ENCODE measurements around the gene DNAI4. TPM values are rescaled to one million over a fixed set of nuclear protein-coding genes. Genes with fewer than 3 reads are reported as not detected.
"Not testable (repeated sequence)": the region's sequence is repeated elsewhere in the genome, so short reads cannot be mapped to it uniquely, and the experiment has no call there.

The DNAI4 gene
- total RNA-seq, 4 donors from 2014 or later, result 6.2 to 26.5 (median 16.8) TPM

GRCh38 chr1:66809736-66810326 is 114.8 kb downstream of the DNAI4 start:
- Histone ChIP-seq H3K27ac (no peak overlapping the region), H3K4me1 (no peaks in the 10 kb centered on the region), H3K36me3 (no peaks in the 10 kb centered on the region), H3K4me3 (no peak overlapping the region), H3K9me3 (no peaks in the 10 kb centered on the region), H3K27me3 (no peaks in the 10 kb centered on the region)
- intact Hi-C loops (cut with DNase I; ENCODE audit: low total_unique reads) (no loop called here), in situ Hi-C loops (cut with MboI; ENCODE audit: low pct_ligation_motif_present in 1 of 4, low pct_unique_long_range_greater_than_20kb in 1 of 4, low sequenced_read_pairs in 3 of 4) (no loop called here)
- WGBS, 2 donors (ENCODE audit: low coverage in 1 of 2), result 63 to 83% methylated on average over 1 of the region's 1 CpG
- no peak for DNase-seq
- TF ChIP-seq, protein P1, sequence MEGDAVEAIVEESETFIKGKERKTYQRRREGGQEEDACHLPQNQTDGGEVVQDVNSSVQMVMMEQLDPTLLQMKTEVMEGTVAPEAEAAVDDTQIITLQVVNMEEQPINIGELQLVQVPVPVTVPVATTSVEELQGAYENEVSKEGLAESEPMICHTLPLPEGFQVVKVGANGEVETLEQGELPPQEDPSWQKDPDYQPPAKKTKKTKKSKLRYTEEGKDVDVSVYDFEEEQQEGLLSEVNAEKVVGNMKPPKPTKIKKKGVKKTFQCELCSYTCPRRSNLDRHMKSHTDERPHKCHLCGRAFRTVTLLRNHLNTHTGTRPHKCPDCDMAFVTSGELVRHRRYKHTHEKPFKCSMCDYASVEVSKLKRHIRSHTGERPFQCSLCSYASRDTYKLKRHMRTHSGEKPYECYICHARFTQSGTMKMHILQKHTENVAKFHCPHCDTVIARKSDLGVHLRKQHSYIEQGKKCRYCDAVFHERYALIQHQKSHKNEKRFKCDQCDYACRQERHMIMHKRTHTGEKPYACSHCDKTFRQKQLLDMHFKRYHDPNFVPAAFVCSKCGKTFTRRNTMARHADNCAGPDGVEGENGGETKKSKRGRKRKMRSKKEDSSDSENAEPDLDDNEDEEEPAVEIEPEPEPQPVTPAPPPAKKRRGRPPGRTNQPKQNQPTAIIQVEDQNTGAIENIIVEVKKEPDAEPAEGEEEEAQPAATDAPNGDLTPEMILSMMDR (IDR thresholded peaks at IDR 0.05), result no peak
- no peak for TF ChIP-seq POLR2AphosphoS5 (IDR thresholded peaks at IDR 0.05)
- no peak for TF ChIP-seq POLR2A (IDR thresholded peaks at IDR 0.05)
- TF ChIP-seq EP300 (IDR thresholded peaks at IDR 0.05; ENCODE audit: low read depth), result no peak

GRCh38 chr1:66809245-66809644 is 115.4 kb downstream of the DNAI4 start:
- no peak for TF ChIP-seq POLR2AphosphoS5 (IDR thresholded peaks at IDR 0.05)
- no peak for TF ChIP-seq POLR2A (IDR thresholded peaks at IDR 0.05)
- TF ChIP-seq EP300 (IDR thresholded peaks at IDR 0.05; ENCODE audit: low read depth), result no peak
- TF ChIP-seq, protein P1 (IDR thresholded peaks at IDR 0.05), result no peak
- DNase-seq, result no peak
- Histone ChIP-seq H3K36me3 (no peaks in the 10 kb centered on the region), H3K4me1 (no peaks in the 10 kb centered on the region), H3K4me3 (no peak overlapping the region), H3K27ac (no peak overlapping the region), H3K27me3 (no peaks in the 10 kb centered on the region), H3K9me3 (no peaks in the 10 kb centered on the region)
- intact Hi-C loops (cut with DNase I; ENCODE audit: low total_unique reads) (no loop called here), in situ Hi-C loops (cut with MboI; ENCODE audit: low pct_ligation_motif_present in 1 of 4, low pct_unique_long_range_greater_than_20kb in 1 of 4, low sequenced_read_pairs in 3 of 4) (no loop called here)
- WGBS, 2 donors (ENCODE audit: low coverage in 1 of 2), result 85 to 88% methylated on average over 1 of the region's 1 CpG

GRCh38 chr1:66795839-66796238 is 128.8 kb downstream of the DNAI4 start:
- H3K36me3 ChIP-seq; H3K27ac ChIP-seq; H3K4me3 ChIP-seq; H3K4me1 ChIP-seq; DNase-seq; H3K9me3 ChIP-seq; intact Hi-C loops (cut with DNase I; ENCODE audit: low total_unique reads); H3K27me3 ChIP-seq; in situ Hi-C loops (cut with MboI; ENCODE audit: low pct_ligation_motif_present in 1 of 4, low pct_unique_long_range_greater_than_20kb in 1 of 4, low sequenced_read_pairs in 3 of 4): not testable (repeated sequence)
- 93 to 100% methylated on average over 1 to 2 of the region's 2 CpGs for WGBS, 2 donors (ENCODE audit: low coverage in 1 of 2)

DNA sequence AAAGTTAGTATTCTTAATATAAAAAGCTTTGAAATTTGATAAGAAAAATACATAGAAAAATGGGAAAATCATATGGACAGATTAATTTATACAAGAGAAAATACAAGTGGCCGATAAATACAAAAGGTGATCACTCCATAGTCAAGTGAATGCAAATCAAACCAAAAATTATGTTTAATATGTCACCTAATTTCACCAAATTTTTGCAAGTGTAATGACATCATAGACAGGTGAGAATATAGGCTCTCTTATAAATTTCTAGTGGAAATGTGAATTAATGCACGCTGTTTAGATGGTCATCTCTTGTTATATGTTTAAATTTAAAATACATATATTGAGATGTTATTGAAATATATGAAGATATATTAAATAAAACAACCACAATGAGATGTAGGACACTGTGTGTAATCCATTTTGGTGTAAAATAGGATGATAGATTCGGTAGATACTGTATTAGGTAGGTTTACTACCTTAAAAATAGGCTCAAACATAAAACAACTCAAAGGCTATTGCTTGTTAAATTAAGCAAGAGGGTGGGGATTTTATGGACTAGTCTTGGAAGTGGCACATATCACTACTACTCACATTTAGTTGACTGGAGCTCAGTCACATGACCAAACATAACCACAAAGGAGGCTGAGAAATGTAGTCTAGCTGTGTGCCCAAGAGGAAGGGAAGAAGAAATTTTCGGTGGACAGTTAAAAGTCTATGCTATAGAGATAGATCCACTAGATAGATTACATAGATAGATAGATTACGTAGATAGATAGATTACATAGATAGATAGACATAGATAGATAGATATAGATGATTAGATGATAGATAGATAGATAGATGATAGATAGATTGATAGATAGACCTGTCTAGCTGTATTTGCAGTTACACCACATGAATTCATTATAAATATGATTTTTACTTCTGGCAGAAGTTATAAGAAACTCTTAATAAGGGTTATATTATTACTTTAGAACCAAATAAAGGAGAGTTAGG is 132.7 kb downstream of the DNAI4 start:
- intact Hi-C loops (cut with DNase I; ENCODE audit: low total_unique reads) (no loop called here), in situ Hi-C loops (cut with MboI; ENCODE audit: low pct_ligation_motif_present in 1 of 4, low pct_unique_long_range_greater_than_20kb in 1 of 4, low sequenced_read_pairs in 3 of 4) (no loop called here)
- no peak overlapping the region for H3K27ac ChIP-seq
- H3K27me3 ChIP-seq, result no peaks in the 10 kb centered on the region
- no peak for DNase-seq
- TF ChIP-seq POLR2AphosphoS5 (IDR thresholded peaks at IDR 0.05) (no peak), POLR2A (IDR thresholded peaks at IDR 0.05) (no peak), EP300 (IDR thresholded peaks at IDR 0.05; ENCODE audit: low read depth) (no peak)
- TF ChIP-seq, protein P1 (IDR thresholded peaks at IDR 0.05), result no peak
- WGBS, 2 donors (ENCODE audit: low coverage in 1 of 2), result 78 to 88% methylated on average over 5 of the region's 5 CpGs
- no peaks in the 10 kb centered on the region for H3K4me1 ChIP-seq
- no peak overlapping the region for H3K4me3 ChIP-seq
- no peaks in the 10 kb centered on the region for H3K36me3 ChIP-seq
- no peaks in the 10 kb centered on the region for H3K9me3 ChIP-seq

All from transverse colon (tissue), 4 donors.